NK-92 treated with Interleukin-12 subunit alpha and Interleukin-12 subunit beta, amount 100 ng/mL, for 24 hours (cell line): Measurements from ENCODE around the gene ISLR2.
"Not testable (repeated sequence)": the region's sequence is repeated elsewhere in the genome, so short reads cannot be mapped to it uniquely, and the experiment has no call there.

Experiments
- DNase-seq: peaks from one replicate; lab custom pipeline; 2025; lab: John Stamatoyannopoulos, UW

Gene ISLR2

GRCh38 chr15:74130155-74130848 is at the start of gene ISLR2:
TSS of gene ISLR2 (plus strand) at chr15:74130586. CDS start at chr15:74132755, 2,169 bp downstream.
- no peak for DNase-seq

- not testable (repeated sequence) for DNase-seq
Observed at GRCh38 chr15:74082450-74082849, 47.9 kb upstream of the ISLR2 start, which contains the start of gene GOLGA6A. TSS of gene GOLGA6A (minus strand) at chr15:74082550. CDS start at chr15:74082509, 41 bp downstream.

GRCh38 chr15:74094567-74094966 is 35.8 kb upstream of the ISLR2 start:
- DNase-seq, result not testable (repeated sequence)

GRCh38 chr15:74095610-74096009 is 34.8 kb upstream of the ISLR2 start:
- not testable (repeated sequence) for DNase-seq

GRCh38 chr15:74096753-74097474 is 33.5 kb upstream of the ISLR2 start:
- not testable (repeated sequence) for DNase-seq

- DNase-seq, result not testable (repeated sequence)
Observed at GRCh38 chr15:74099963-74100733, 30.2 kb upstream of the ISLR2 start.

GRCh38 chr15:74108111-74108510 is 22.3 kb upstream of the ISLR2 start:
- no peak for DNase-seq

- not testable (repeated sequence) for DNase-seq
Observed at GRCh38 chr15:74108611-74109010, 21.8 kb upstream of the ISLR2 start.

- DNase-seq, result no peak
Observed at GRCh38 chr15:74109713-74110112, 20.7 kb upstream of the ISLR2 start.

GRCh38 chr15:74120426-74120825 is 10.0 kb upstream of the ISLR2 start:
- DNase-seq, result no peak

- DNase-seq, result no peak
Observed at GRCh38 chr15:74121039-74121438, 9.3 kb upstream of the ISLR2 start.

- no peak for DNase-seq
Observed at GRCh38 chr15:74121858-74122257, 8.5 kb upstream of the ISLR2 start.

GRCh38 chr15:74122403-74123130 is 7.8 kb upstream of the ISLR2 start:
- no peak for DNase-seq

GRCh38 chr15:74123131-74123429 is 7.3 kb upstream of the ISLR2 start:
- no peak for DNase-seq

GRCh38 chr15:74123658-74124057 is 6.7 kb upstream of the ISLR2 start:
- DNase-seq, result no peak

- no peak for DNase-seq
Observed at GRCh38 chr15:74124196-74124595, 6.2 kb upstream of the ISLR2 start.

GRCh38 chr15:74124759-74125158 is 5.6 kb upstream of the ISLR2 start:
- DNase-seq, result no peak

GRCh38 chr15:74127255-74127953 is 3.0 kb upstream of the ISLR2 start:
- DNase-seq, result peak; percentile 73

- DNase-seq, result no peak
Observed at GRCh38 chr15:74127954-74128784, 2.2 kb upstream of the ISLR2 start.

- no peak for DNase-seq
Observed at GRCh38 chr15:74128785-74129585, 1.4 kb upstream of the ISLR2 start.
